Thyroid gland (tissue), 4 donors: ENCODE measurements around the gene RIMKLB. TPM values are rescaled to one million over a fixed set of nuclear protein-coding genes. Genes with fewer than 3 reads are reported as not detected.
A peak's percentile ranks its signal among the peaks of the same experiment; 100 is the strongest.

ENCODE experiments used
- DNase-seq, 2 donors: peaks; one replicate each; pipeline ENCODE4 v3.0.0-alpha.2; 2019
- H3K27ac ChIP-seq, 3 donors: fragments of 200-600 bp; sonication (generic); 1 replicate in 2 of 3; 2 replicates in 1 of 3; pipeline ENCODE4 v1.5.1; 2016 to 2019; ENCODE audit warnings: mild to moderate bottlenecking in 1 of 3, moderate library complexity in 1 of 3
- H3K27me3 ChIP-seq: fragments of 200-600 bp; sonication (generic); one replicate; pipeline ENCODE4 v1.5.1; 2019
- H3K36me3 ChIP-seq, 2 donors: fragments of 200-600 bp; sonication (generic); one replicate each; pipeline ENCODE4 v1.5.1; 2016 to 2019
- H3K4me1 ChIP-seq, 2 donors: fragments of 200-600 bp; sonication (generic); one replicate each; pipeline ENCODE4 v1.5.1; 2017 to 2019
- H3K4me3 ChIP-seq, 3 donors: fragments of 200-600 bp; sonication (generic); replicated peaks in 1 of 3; 1 replicate in 2 of 3; 2 replicates in 1 of 3; pipeline ENCODE4 v1.5.1; 2016; ENCODE audit warnings: mild to moderate bottlenecking in 1 of 3
- H3K9me3 ChIP-seq: fragments of 200-600 bp; sonication (generic); one replicate; pipeline ENCODE4 v1.5.1; 2017
- POLR2A ChIP-seq, 2 donors: fragments of 450-650 bp; IDR thresholded peaks; one replicate each; pipeline ENCODE4 v1.6.1; 2017; ENCODE audit warnings: antibody characterized with exemption in 2 of 2, mild to moderate bottlenecking in 2 of 2, moderate library complexity in 1 of 2
- WGBS, 2 donors: methylation state at CpG; one replicate each; pipeline ENCODE4 v1.1.5; 2017; 5-methylcytosine and 5-hydroxymethylcytosine counted together
- intact Hi-C: fragments of 100-400 bp; cut with DNase I; formaldehyde crosslinking; loops from one replicate; pipeline ENCODE4 v1.15.1; 2023
- total RNA-seq, 4 donors: library from RNA; depleted of rRNA; stranded (reverse); fragments of >200 nt; gene quantifications; one replicate each; pipeline ENCODE4 v1.2.3, GENCODE V29; 2016
- TF ChIP-seq, protein P1 (sequence below), 6 experiments: fragments of 200-600 bp in 3 of 6; fragments of 450-650 bp in 3 of 6; sonication (generic) in 3 of 6; IDR thresholded peaks; one replicate each; pipeline ENCODE4 v1.5.1; 2016 to 2019; ENCODE audit warnings: antibody characterized with exemption in 6 of 6, mild to moderate bottlenecking in 2 of 6, inconsistent platforms in 1 of 6, moderate library complexity in 1 of 6

Gene RIMKLB
- total RNA-seq, 4 donors from 2014 or later, result 50.8 to 77.7 (median 64.1) TPM

DNA sequence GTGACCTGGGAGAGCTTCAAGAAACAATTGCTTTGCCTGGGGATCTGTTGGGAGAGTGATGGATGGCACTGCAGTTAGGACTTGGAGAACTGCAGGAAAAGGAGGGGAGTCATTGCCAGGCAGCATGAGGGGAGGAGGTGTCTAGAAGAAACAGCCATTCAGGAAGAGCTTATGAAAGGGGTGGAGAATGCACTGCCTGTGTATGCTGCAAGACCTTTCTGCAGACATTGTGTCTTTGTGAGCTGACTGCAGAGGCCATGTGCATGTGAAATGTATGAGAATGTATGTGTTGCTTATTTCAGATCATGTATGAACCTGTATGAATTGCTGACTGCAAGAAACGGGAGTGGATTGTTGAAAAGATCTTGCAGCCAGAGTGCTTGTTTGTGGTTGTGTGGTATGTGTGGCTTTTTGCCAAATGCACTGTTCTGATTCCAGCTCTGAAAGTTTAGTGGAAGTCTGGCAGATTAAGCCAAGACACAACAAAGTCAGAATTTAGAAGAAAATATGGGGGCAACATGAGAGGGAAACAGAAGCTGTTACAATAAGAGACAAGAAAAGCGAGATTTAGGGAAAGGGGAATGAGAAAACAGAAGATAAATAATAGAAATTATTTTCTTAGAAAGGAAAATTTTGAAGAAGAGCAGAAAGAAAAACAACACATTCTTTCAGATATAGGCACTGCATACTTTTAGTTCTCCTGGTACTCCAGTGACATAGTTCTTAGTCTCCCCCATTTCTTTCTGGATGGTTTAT is 9.8 kb upstream of the RIMKLB start:
- H3K9me3 ChIP-seq, result no peaks in the 10 kb centered on the region
- H3K27ac ChIP-seq, result peak overlapping the region; percentile 7 to 56 (median 46)
- TF ChIP-seq, protein P1, sequence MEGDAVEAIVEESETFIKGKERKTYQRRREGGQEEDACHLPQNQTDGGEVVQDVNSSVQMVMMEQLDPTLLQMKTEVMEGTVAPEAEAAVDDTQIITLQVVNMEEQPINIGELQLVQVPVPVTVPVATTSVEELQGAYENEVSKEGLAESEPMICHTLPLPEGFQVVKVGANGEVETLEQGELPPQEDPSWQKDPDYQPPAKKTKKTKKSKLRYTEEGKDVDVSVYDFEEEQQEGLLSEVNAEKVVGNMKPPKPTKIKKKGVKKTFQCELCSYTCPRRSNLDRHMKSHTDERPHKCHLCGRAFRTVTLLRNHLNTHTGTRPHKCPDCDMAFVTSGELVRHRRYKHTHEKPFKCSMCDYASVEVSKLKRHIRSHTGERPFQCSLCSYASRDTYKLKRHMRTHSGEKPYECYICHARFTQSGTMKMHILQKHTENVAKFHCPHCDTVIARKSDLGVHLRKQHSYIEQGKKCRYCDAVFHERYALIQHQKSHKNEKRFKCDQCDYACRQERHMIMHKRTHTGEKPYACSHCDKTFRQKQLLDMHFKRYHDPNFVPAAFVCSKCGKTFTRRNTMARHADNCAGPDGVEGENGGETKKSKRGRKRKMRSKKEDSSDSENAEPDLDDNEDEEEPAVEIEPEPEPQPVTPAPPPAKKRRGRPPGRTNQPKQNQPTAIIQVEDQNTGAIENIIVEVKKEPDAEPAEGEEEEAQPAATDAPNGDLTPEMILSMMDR (IDR thresholded peaks at IDR 0.05), result no peak
- no peak for TF ChIP-seq POLR2A (IDR thresholded peaks at IDR 0.05)
- 28 to 30% methylated on average over 2 of the region's 2 CpGs for WGBS, 2 donors
- no peaks in the 10 kb centered on the region for H3K27me3 ChIP-seq
- intact Hi-C loops, result loop anchor here (10.0 kb wide), 1 partner anchor 167 kb away; no protein-coding TSS in a partner anchor
- peaks cover 17 to 33% of the 10 kb centered on the region in 2 donors for H3K4me1 ChIP-seq
- peak; percentile 51 to 60 for DNase-seq
- H3K4me3 ChIP-seq, result no peak overlapping the region
- no peaks in the 10 kb centered on the region for H3K36me3 ChIP-seq

DNA sequence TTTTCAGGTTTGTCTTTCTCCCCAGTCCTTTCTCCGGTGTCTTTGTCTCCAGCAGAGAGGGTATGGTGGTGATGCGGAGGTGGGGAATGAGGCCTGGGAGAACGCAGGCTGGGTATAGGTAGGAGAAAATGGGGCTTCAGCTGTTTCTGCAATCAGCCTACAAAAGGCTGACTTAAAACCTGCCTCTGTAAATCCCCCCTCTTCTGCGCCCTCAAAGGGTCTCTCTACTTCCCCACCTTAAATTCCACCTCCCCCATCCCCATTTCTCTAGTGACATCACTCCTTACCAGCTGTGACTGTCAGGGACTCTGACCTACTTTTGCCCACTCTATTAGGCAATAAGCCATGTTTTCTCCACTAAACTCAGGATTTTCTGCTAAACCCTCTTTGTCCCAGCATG is 8.1 kb upstream of the RIMKLB start:
- no peaks in the 10 kb centered on the region for H3K36me3 ChIP-seq
- no peaks in the 10 kb centered on the region for H3K9me3 ChIP-seq
- 94 to 96% methylated on average over 4 of the region's 4 CpGs for WGBS, 2 donors
- H3K4me3 ChIP-seq, result no peak overlapping the region
- intact Hi-C loops, result loop anchor here (10.0 kb wide), 1 partner anchor 165 kb away; no protein-coding TSS in a partner anchor
- DNase-seq, result no peak
- H3K27ac ChIP-seq, result no peak overlapping the region
- TF ChIP-seq, protein P1 (IDR thresholded peaks at IDR 0.05), result no peak
- no peak for TF ChIP-seq POLR2A (IDR thresholded peaks at IDR 0.05)
- peaks cover 18 to 37% of the 10 kb centered on the region in 2 donors for H3K4me1 ChIP-seq
- no peaks in the 10 kb centered on the region for H3K27me3 ChIP-seq

DNA sequence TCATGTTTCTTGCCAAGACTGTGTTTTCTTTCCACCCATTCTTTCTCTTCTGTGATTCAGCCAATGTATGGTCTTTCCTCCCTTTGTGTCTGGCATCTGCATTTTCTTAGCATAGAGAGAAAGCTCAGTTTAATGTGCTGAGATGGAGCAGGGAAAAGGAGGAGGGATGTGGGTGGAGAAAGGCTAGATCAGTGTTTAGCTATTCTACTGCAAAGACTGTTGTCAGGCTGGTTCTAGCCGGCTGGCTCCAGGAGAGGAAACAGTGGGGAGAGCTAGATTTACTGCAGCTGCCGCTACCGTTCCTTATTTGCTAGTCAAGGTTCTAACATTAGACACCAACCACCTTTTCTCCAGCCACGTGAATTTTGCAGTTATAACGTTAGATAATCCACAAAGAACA is 5.2 kb upstream of the RIMKLB start:
- peak overlapping the region; percentile 1 to 70 (median 64) for H3K27ac ChIP-seq
- peaks cover 14 to 38% of the 10 kb centered on the region in 2 donors for H3K4me1 ChIP-seq
- peak; percentile 70 to 81 for DNase-seq
- 6 to 13% methylated on average over 5 of the region's 5 CpGs for WGBS, 2 donors
- H3K36me3 ChIP-seq, result no peaks in the 10 kb centered on the region
- H3K4me3 ChIP-seq, result no peak overlapping the region
- H3K27me3 ChIP-seq, result no peaks in the 10 kb centered on the region
- TF ChIP-seq, protein P1 (IDR thresholded peaks at IDR 0.05), result no peak
- peak in 1 of 2 donors; percentile 35 for TF ChIP-seq POLR2A (IDR thresholded peaks at IDR 0.05)
- H3K9me3 ChIP-seq, result no peaks in the 10 kb centered on the region
- intact Hi-C loops, result no loop called here

GRCh38 chr12:8695116-8695515 is 2.7 kb upstream of the RIMKLB start:
- 89 to 93% methylated on average over 8 to 10 of the region's 10 CpGs for WGBS, 2 donors
- intact Hi-C loops, result no loop called here
- H3K27me3 ChIP-seq, result no peaks in the 10 kb centered on the region
- H3K36me3 ChIP-seq, result no peaks in the 10 kb centered on the region
- TF ChIP-seq, protein P1 (IDR thresholded peaks at IDR 0.05), result no peak
- no peak for TF ChIP-seq POLR2A (IDR thresholded peaks at IDR 0.05)
- H3K27ac ChIP-seq, result no peak overlapping the region
- H3K4me1 ChIP-seq, result peaks cover 23 to 36% of the 10 kb centered on the region in 2 donors
- H3K9me3 ChIP-seq, result no peaks in the 10 kb centered on the region
- DNase-seq, result no peak
- H3K4me3 ChIP-seq, result no peak overlapping the region

GRCh38 chr12:8696442-8697090 is 1.2 kb upstream of the RIMKLB start:
- Histone ChIP-seq H3K4me1 (peaks cover 38 to 51% of the 10 kb centered on the region in 2 donors), H3K27me3 (no peaks in the 10 kb centered on the region)
- 36 to 40% methylated on average over 6 of the region's 6 CpGs for WGBS, 2 donors

More at GRCh38 chr12:8696442-8697090, 1.2 kb upstream of the RIMKLB start:
- TF ChIP-seq POLR2A (IDR thresholded peaks at IDR 0.05), result no peak
- TF ChIP-seq, protein P1 (IDR thresholded peaks at IDR 0.05), result no peak
- peak overlapping the region; percentile 81 to 98 (median 95) for H3K27ac ChIP-seq
- no peak for DNase-seq
- intact Hi-C loops, result no loop called here
- no peaks in the 10 kb centered on the region for H3K9me3 ChIP-seq
- no peaks in the 10 kb centered on the region for H3K36me3 ChIP-seq
- peak overlapping the region in 1 of 3 donors; percentile 100 for H3K4me3 ChIP-seq
